IPS DF 4.7 (cell line): ENCODE data around the gene SOX1.

Experiments used
- DNase-seq: peaks from one replicate; pipeline ENCODE4 v3.0.0-alpha.2; 2013; ENCODE audit warnings: low spot score; ENCODE audit errors: extremely low read depth

Gene SOX1

DNA sequence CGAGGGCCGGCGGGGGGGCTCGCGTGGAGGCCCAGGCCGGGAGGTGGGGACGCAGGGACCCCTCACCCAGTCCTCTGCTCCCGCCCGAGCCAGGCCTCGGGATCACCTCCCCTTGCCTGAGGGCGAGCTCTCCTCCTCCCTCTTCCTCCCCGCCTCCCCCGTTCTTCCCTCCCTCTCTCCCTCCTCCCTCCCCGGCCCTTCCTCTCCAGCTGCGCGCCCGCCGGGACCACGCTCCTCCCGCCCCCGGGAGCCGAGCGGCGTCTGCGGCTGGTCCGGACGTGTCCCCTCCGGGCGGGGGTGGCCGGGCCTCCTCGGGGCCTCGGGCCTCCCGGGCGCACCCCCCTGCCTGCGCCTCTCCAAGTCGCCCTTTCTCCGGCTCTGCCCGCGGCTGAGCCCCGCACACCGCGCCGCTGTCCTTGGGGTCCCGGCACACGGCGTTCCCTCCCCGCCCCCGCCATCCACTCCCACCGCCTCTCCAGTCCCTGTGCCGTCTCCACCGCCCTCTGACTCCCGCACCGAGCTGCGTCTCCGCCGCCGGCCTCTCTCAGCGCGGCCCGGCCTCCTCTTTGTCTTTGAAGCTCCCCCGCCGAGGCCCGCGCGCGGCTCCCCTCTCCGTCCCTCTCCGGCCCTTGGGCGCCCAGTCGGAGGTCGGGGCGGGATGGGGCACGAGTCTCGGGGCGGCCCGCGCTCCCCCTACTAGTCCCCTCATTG, 5.7 kb downstream of the SOX1 start:
- DNase-seq: no peak

GRCh38 chr13:112073245-112074138, 6.5 kb downstream of the SOX1 start:
- no peak for DNase-seq

DNA sequence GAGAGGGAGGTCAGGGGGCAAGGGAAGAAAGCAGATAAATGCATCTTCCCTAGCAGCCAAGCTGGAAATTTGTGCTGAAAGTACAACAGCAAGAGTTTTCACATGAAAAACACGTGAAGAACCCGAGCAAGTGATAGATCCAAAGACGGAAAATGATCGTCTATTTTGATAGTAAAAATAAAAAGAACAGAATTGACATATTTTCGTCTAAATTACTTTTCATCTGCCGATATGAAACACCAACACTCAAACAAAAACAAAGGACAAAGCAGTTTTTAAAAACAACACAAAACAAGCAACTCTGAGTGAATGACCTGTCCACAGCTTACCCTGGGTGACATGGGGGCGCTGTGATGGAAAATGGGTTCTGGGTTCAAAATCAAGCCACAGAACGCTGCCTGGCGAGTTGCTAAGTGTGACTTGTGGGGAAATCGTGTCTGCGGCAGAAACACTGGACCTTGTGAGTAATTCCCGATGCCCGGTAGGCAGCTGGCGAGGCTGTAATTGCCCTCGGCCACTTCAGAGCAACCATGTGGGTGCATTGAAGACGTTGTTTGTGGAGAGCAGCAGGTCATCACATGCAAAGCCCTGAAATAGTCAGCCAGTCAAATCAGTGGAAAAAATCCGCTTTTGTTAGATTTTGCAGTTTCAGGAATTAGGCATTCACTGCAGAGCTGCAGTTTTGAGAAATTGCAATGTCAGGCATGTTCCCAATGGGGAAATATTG, 7.4 kb downstream of the SOX1 start:
- DNase-seq: no peak

DNA sequence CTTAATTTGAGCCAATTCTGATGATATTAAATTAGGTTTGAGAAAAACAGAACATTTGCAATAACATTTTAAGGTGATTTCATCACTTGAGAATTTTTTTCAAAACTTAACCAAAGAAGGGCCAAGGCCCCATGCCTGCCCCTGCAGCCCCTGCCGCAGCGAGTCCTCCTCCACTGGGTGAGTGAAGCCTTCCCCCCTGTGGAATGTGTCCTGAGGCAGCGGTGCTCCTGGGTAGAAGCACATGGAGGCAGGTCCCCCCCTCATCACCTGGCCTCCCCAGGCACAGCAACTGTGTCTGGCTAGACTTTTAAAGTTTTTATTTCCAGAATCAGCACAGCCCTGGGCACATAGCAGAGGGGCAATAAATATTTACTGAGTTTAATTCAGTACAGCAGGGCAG, 10.8 kb downstream of the SOX1 start:
- no peak for DNase-seq

DNA sequence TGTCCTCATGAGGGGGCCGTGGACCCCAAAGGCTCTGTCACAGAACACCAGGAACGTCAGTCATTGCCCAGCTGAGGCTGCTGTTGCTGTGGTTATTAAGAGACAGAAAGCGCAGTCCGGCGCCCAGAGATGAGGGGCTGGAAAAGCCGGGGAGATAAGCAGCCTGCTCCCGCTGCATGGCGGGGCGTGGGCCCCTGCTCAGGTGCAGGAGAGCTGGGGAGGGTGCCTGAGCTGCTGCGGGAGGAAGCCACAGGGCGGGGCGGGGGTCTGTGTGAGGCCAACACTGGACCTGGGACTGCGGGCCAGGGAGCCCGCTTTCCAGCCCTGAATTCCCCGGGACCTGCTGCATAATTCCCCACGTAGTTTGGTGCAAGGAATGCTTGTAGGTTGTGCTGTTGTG, 11.3 kb downstream of the SOX1 start:
- no peak for DNase-seq

DNA sequence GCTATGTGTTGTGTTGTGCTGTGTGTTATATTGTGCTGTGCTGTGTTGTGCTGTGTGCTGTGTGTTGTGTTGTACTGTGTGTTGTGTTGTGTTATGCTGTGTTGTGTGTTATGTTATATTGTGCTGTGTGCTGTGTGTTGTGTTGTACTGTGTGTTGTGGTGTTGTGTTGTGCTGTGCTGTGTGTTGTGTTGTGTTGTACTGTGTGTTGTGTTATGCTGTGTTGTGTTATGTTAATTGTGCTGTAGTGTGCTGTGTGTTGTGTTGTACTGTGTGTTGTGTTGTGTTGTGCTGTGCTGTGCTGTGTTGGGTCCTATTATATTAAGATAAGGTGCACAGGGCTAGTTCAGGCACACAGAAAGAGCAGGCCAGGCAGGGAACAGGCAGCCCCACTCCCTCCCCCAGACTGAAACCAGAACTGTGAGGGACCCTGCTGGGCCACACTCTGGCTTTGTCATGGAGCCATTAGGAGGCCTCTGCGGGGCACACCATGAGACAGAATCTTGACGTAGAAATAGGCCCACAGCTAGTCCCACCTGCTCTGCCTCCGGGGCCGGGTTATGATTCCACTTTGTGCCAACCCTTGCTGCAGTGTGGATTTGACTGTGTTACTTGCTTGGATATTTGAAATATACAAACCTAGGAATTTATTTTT, 12.1 kb downstream of the SOX1 start:
- DNase-seq: no peak

DNA sequence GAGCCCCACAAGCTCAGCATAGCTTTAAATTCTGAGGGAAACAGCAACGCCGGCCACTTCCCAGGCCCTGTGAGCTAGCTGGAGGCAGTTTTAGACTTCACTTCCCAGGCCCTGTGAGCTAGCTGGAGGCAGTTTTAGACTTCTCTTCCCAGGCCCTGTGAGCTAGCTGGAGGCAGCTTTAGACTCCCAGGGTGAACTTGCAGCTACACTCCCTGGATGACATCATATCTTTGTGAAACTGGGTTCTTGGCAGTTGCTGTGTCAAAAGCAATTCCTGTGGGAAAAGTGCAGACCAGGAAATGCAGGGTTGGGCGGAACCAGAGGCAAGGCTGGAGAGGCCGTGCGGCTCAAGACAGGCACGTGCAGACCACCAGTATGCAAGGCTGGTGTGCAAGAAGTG, 12.7 kb downstream of the SOX1 start:
- DNase-seq: no peak

- no peak for DNase-seq
These were observed 17.0 kb downstream of the SOX1 start for GRCh38 chr13:112083971-112084370.

- no peak for DNase-seq
These were observed 25.5 kb downstream of the SOX1 start for GRCh38 chr13:112092453-112092852.

GRCh38 chr13:112095354-112095753, 28.4 kb downstream of the SOX1 start:
- no peak for DNase-seq

GRCh38 chr13:112096959-112097358, 30.0 kb downstream of the SOX1 start:
- no peak for DNase-seq

- DNase-seq: no peak
These were observed 30.8 kb downstream of the SOX1 start for GRCh38 chr13:112097770-112098169.

DNA sequence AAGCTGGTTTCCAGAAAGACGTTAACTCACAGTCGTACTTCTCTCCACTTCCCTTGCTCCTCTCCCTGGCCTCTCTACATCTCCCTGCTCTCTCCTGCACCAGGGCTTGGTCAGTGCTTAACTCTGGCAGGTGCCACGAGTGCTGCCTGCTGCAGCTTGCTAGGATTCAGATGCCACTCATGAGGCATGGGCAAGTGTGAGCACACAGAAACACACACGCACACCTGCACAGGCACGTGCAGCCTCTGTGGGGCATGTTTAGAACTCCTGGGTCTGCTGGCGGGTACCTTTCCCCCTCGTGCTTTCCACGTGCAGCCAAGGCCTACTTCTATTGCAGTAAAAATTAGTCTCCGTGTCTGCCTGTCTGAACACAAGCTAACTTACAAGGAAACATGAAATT, 31.8 kb downstream of the SOX1 start:
- DNase-seq: no peak

DNA sequence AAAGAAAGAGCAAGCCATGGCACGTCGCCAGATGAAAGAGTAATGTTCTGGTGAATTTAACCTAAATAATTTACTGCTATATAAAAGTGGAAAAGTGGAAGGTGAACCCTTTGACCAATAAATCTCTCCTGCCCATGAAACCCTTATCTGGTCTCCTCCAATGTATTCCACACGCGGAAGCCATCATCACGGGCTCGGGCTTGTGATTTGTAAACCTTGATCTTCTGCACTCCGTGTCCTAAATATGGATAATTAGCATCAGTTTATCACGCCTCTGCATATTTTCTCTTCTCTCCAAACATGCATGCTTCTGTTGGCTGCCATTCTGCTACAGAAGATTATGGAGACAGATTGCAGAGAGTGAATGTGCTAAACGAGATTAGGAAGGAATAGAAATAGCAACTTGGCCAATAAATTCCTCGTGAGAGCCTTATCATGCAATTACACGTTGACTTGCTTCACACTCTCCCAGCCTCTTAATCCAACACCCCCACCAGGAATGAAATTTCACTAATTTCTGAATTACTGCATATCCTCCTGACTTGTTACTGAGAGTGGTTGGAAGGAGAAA, 34.5 kb downstream of the SOX1 start:
- no peak for DNase-seq

GRCh38 chr13:112102243-112102642, 35.3 kb downstream of the SOX1 start:
- DNase-seq: no peak

DNA sequence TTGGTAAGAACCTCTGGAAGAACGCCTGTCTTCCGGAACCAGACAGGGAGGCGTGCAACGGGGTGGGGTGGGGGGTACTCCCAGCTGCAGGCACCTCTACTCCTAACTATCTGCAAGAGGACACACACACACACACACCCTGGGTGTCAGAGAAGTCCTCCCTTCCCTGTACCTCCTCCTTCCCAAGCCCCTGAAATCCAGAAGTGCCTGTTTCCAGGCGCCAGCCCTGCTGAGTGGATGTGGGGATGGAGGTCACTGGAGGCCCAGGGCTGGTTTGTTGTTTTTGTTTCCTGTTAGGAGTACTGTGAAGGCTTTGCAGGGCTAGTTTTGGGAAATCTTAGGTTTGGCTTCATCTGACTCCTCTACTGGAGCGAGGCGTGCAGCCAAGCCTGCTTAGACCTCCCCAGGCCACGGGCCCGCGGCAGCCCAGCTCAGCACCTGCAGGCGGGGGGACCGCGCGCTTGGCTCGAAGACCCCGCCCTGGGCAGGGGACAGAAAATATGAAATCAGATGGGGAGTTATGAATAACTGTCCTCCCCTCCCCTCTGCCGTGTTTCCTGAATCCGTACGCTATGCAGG, 36.4 kb downstream of the SOX1 start:
- DNase-seq: no peak

DNA sequence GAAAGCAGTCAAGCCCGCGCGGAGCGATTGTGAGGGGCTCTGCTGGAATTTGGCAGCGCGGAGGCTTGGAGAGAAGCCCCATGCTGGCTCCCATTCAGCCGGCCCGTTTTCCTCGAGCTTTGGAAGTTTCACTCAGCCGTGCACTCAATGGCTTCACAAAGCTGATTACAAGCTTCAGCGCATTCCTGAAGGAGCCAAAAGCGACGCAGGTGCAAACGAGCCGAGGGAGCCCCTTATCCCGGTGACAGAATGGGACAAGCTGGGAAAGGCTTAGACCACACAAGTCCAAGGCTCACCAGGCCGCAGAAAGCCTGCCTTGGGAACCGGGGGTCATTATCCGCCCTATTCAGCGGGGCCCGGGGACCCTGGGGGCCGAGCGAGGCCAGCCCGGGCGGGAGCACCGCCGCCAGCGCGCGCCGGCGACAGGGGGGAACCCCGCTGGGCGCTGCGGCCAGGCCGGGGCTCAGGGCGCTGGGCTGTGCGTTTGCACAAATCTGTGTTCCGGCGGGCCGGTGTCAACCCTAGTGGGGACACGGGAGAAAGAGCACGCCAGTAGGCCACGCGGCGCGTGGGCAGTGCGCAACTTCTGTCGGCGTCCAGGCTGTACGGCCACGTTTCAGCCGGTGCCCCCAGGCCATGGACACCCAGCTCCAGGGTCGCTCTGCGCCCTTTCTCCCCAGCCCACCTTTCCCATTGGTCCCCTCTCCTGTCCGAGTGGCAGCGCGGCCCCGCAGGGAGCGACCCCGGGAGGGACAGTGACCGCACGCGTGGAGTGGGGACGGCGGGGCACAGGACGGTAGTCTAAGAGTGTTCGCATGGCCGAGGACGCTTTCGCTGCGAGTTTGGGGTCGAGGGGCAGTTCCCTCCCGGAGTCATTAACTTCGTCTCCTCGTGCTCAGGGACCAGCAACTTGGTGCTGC, 37.3 kb downstream of the SOX1 start:
- DNase-seq: no peak

DNA sequence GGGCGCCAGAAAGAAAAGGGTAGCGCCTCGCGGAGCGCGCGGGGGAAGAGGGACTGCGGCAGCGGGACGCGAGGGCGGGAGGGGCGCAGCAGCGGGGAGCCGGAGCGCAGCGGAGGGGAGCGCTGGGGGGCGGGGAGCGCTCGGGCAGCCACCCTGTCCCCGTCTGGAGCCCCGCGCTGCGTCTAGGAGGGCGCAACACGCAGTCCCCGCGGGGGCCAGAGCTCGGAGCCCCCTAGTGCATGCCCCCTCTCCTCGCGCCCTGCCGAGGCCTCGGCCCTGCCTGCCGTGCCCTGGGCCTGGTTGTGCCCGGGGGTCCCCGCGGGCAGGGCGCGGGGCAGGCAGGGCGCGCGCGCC, 37.9 kb downstream of the SOX1 start:
- DNase-seq: no peak

DNA sequence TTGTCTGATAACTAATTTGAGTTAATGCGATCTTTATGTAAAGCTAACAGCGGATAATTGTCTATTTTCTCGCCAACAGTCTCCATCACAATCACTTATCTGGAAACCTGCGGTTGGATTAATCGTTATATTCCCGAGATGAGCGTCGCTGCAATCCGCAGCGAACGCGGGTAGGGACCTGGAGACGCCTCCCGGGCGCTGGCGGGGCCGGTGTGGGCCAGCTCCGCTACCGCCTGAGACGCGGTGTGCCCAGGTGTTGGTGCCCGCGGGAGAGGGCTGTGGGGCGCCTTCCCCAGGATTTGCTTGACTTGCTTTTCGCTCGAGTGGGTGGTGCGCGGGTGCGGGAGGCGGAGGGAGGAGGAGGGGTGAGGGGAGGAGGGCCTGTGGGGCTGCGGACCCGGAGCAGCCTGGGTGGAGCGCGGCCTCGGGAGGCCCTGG, 38.3 kb downstream of the SOX1 start:
- DNase-seq: no peak

DNA sequence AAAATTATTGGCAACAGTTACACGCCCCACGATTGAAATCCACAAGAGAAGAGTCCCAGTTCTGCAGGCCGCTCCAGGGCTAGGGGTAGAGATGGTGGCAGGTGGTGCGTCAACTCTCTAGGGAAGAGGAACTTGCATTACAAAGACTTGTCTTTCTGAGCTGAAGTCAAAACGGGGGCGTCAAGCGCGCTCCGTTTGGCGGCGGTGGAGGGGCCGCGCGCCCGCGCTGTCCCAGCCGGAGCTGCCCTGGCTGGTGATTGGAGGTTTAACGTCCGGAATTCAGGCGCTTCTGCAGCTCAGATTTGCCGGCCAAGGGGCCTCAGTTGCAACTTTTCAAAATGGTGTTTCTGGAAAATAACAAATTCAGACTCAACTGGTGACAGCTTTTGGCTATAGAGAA, 38.9 kb downstream of the SOX1 start:
- DNase-seq: no peak
